Psoas muscle (tissue), 8 donors: Measurements from ENCODE around the gene S100A8. TPM values are rescaled to one million over a fixed set of nuclear protein-coding genes. Genes with fewer than 3 reads are reported as not detected.

Experiments
- ATAC-seq, 4 donors: fragments of 200-7000 bp; cut with Tn5 transposase; one replicate each; pipeline ENCODE4 v1.9.1; 2020; ENCODE audit warnings: moderate library complexity in 3 of 4, mild to moderate bottlenecking in 2 of 4
- DNase-seq, 2 donors: peaks; one replicate each; pipeline ENCODE4 v3.0.0-alpha.2; 2020
- H3K27ac ChIP-seq: fragments of 200-600 bp; one replicate; pipeline ENCODE4 v1.8.0; 2022
- H3K27me3 ChIP-seq, 3 donors: fragments of 200-600 bp in 1 of 3; one replicate each; pipeline versions ENCODE4 v1.6.1 to v1.8.0; 2013 to 2022; ENCODE audit warnings: low read length in 2 of 3, mild to moderate bottlenecking in 2 of 3, moderate library complexity in 1 of 3; ENCODE audit not compliant: insufficient read depth in 3 of 3
- H3K36me3 ChIP-seq, 2 donors: fragments of 200-600 bp in 1 of 2; one replicate each; pipeline versions ENCODE4 v1.6.1 to v1.8.0; 2013 to 2022; ENCODE audit warnings: low read depth in 1 of 2, mild to moderate bottlenecking in 1 of 2, moderate library complexity in 1 of 2; ENCODE audit not compliant: insufficient read depth in 1 of 2
- H3K4me1 ChIP-seq: fragments of 200-600 bp; one replicate; pipeline ENCODE4 v1.8.0; 2022
- H3K4me3 ChIP-seq: fragments of 200-600 bp; one replicate; pipeline ENCODE4 v1.8.0; 2022; ENCODE audit warnings: mild to moderate bottlenecking
- H3K9me3 ChIP-seq: fragments of 200-600 bp; one replicate; pipeline ENCODE4 v1.8.0; 2022
- CTCF ChIP-seq: fragments of 200-600 bp; IDR thresholded peaks from one replicate; pipeline ENCODE4 v1.8.0; 2022; ENCODE audit warnings: antibody characterized with exemption
- WGBS, 3 donors: extraction: QIAGEN DNeasy Blood & Tissue Kit; methylation state at CpG; one replicate each; pipeline versions ENCODE4 v1.1.6 to v1.1.7; 2013; 5-methylcytosine and 5-hydroxymethylcytosine counted together
- intact Hi-C, 2 donors: fragments of 100-400 bp; cut with DNase I; formaldehyde crosslinking; loops; one replicate each; pipeline versions ENCODE4 v1.11.0 to v1.14.2; 2022
- polyA plus RNA-seq, 3 donors: library from polyadenylated mRNA; stranded (reverse); fragments of 200-250 nt; gene quantifications; one replicate each; pipeline ENCODE4 v1.2.3, GENCODE V29; 2013
- total RNA-seq, 4 donors: library from RNA; stranded (reverse); fragmentation: NEBNext Ultra II Directional in 2 of 4; extraction: Animal tissue kit (Norgen Biotek cat#: 25700) in 2 of 4; gene quantifications; one replicate each; pipeline versions ENCODE4 v1.2.1 to v1.2.4, GENCODE V29; 2021 to 2023
- donor health status: healthy with polysubstance abuse.
- donor health status: DM: no; HTN: no; CAD: no; lungs with moderate emphysema.
- donor health status: Bipolar disorder and iron deficiency.
- donor health status: healthy.
- donor health status: DM: yes; HTN: yes; CAD: no.
- donor health status: DM: no; HTN: no; CAD: no.
- donor health status: DM: no; HTN: no; CAD: no.
- donor health status: DM: yes; HTN: yes; CAD: no.

S100A8 gene
- total and polyA plus RNA-seq, 7 donors: 16.8 to 57.0 (median 30.6) TPM

- WGBS, 3 donors: 75 to 84% (median 75%) methylated on average over 11 of the region's 11 CpGs
- no peak for ATAC-seq
- no peak within 1 kb of the TSS for H3K27ac ChIP-seq
- no peaks in the 10 kb centered on the region for H3K36me3 ChIP-seq
- TF ChIP-seq CTCF: no peak
- no peaks in the 10 kb centered on the region for H3K4me1 ChIP-seq
- no peak for DNase-seq
- H3K9me3 ChIP-seq: no peaks in the 10 kb centered on the region
- intact Hi-C loops: loop anchor here in 1 of 2 donors (10.0 kb wide), 1 partner anchor 397 kb away; no protein-coding TSS in a partner anchor
- peak within 1 kb of the TSS; percentile 15 for H3K4me3 ChIP-seq
- H3K27me3 ChIP-seq: peaks cover 0 to 4% (median 0%) of the 10 kb centered on the region in 3 donors
Observed at GRCh38 chr1:153357853-153358690, 32.8 kb downstream of the S100A8 start, which contains the start of gene S100A9. S100A9 (plus strand) TSS chr1:153357854; CDS start chr1:153358284, 430 bp downstream.

GRCh38 chr1:153357076-153357852 lies 33.6 kb downstream of the S100A8 start:
- Histone ChIP-seq H3K27ac (no peak overlapping the region), H3K4me3 (no peak overlapping the region), H3K9me3 (no peaks in the 10 kb centered on the region), H3K36me3 (no peaks in the 10 kb centered on the region), H3K4me1 (no peaks in the 10 kb centered on the region), H3K27me3 (peaks cover 0 to 4% (median 0%) of the 10 kb centered on the region in 3 donors)
- ATAC-seq (peak; percentile 40 to 75 (median 56)), DNase-seq (peak; percentile 68 to 76)
- intact Hi-C loops: loop anchor here in 1 of 2 donors (10.0 kb wide), 1 partner anchor 398 kb away; no protein-coding TSS in a partner anchor
- TF ChIP-seq CTCF: no peak
- WGBS, 3 donors: 59 to 65% (median 60%) methylated on average over 10 of the region's 10 CpGs

GRCh38 chr1:153356392-153357075 lies 34.3 kb downstream of the S100A8 start:
- no peak overlapping the region for H3K27ac ChIP-seq
- H3K4me3 ChIP-seq: no peak overlapping the region
- peaks cover 0 to 4% (median 0%) of the 10 kb centered on the region in 3 donors for H3K27me3 ChIP-seq
- H3K9me3 ChIP-seq: no peaks in the 10 kb centered on the region
- 66 to 79% (median 79%) methylated on average over 8 of the region's 8 CpGs for WGBS, 3 donors
- DNase-seq (no peak), ATAC-seq (no peak)
- intact Hi-C loops: loop anchor here in 1 of 2 donors (10.0 kb wide), 1 partner anchor 398 kb away; no protein-coding TSS in a partner anchor
- no peaks in the 10 kb centered on the region for H3K4me1 ChIP-seq
- no peak for TF ChIP-seq CTCF
- no peaks in the 10 kb centered on the region for H3K36me3 ChIP-seq

GRCh38 chr1:153355445-153356071 lies 35.3 kb downstream of the S100A8 start:
- intact Hi-C loops: loop anchor here in 1 of 2 donors (10.0 kb wide), 1 partner anchor 399 kb away; no protein-coding TSS in a partner anchor
- TF ChIP-seq CTCF: peak; percentile 37
- ATAC-seq (peak; percentile 73 to 77 (median 76)), DNase-seq (peak; percentile 64 to 72)
- no peaks in the 10 kb centered on the region for H3K36me3 ChIP-seq
- no peaks in the 10 kb centered on the region for H3K4me1 ChIP-seq
- H3K4me3 ChIP-seq: no peak overlapping the region
- H3K9me3 ChIP-seq: no peaks in the 10 kb centered on the region
- peaks cover 0 to 4% (median 0%) of the 10 kb centered on the region in 3 donors for H3K27me3 ChIP-seq
- WGBS, 3 donors: 43 to 51% (median 44%) methylated on average over 10 of the region's 10 CpGs
- no peak overlapping the region for H3K27ac ChIP-seq
